Ishikawa (cell line): ENCODE results near the gene STPG4.

Source experiments
- TAF1 ChIP-seq: IDR thresholded peaks from 2 replicates; pipeline ENCODE4 v1.6.1; 2012; ENCODE audit warnings: low read depth, mild to moderate bottlenecking
- TF ChIP-seq, protein P1 (sequence below): IDR thresholded peaks from 2 replicates; pipeline ENCODE4 v1.6.1; 2012

GRCh38 chr2:47086571-47086970 is 68.5 kb downstream of the STPG4 start:
- TF ChIP-seq TAF1: no peak
- TF ChIP-seq, protein P1, sequence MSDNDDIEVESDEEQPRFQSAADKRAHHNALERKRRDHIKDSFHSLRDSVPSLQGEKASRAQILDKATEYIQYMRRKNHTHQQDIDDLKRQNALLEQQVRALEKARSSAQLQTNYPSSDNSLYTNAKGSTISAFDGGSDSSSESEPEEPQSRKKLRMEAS: no peak
